ENCODE measurements around the gene SLC25A34. TPM values are rescaled to one million over a fixed set of nuclear protein-coding genes. Genes with fewer than 3 reads are reported as not detected.

Gene SLC25A34
- total and polyA plus RNA-seq, 9 donors: 3.6 to 7.4 (median 5.8) TPM

- Histone ChIP-seq H3K4me1 (ENCODE audit: control insufficient read depth, insufficient read depth, low read length) (peaks cover 47% of the 10 kb centered on the region), H3K4me3 (ENCODE audit: low read length) (peak overlapping the region; percentile 64), H3K27ac (ENCODE audit: low read length) (peak overlapping the region; percentile 78), H3K36me3 (ENCODE audit: control insufficient read depth, insufficient read depth, low read length) (no peaks in the 10 kb centered on the region), H3K9me3 (replicated peaks; ENCODE audit: control insufficient read depth, low read depth, low read length) (no peaks in the 10 kb centered on the region), H3K27me3 (ENCODE audit: control insufficient read depth, insufficient read depth, low read length) (peaks cover 32% of the 10 kb centered on the region)
- peak; percentile 60 for DNase-seq
- under 1% methylated on average over 51 of the region's 58 CpGs for WGBS (ENCODE audit: insufficient coverage)
Measured at GRCh38 chr1:15758953-15759661, 23.0 kb downstream of the SLC25A34 start.

GRCh38 chr1:15760520-15761211 lies 24.6 kb downstream of the SLC25A34 start:
- WGBS (ENCODE audit: insufficient coverage): 12% methylated on average over 8 of the region's 12 CpGs
- Histone ChIP-seq H3K9me3 (replicated peaks; ENCODE audit: control insufficient read depth, low read depth, low read length) (no peaks in the 10 kb centered on the region), H3K27me3 (ENCODE audit: control insufficient read depth, insufficient read depth, low read length) (peaks cover 32% of the 10 kb centered on the region), H3K4me1 (ENCODE audit: control insufficient read depth, insufficient read depth, low read length) (peaks cover 49% of the 10 kb centered on the region), H3K36me3 (ENCODE audit: control insufficient read depth, insufficient read depth, low read length) (peaks cover 7% of the 10 kb centered on the region), H3K4me3 (ENCODE audit: low read length) (no peak overlapping the region), H3K27ac (ENCODE audit: low read length) (peak overlapping the region; percentile 75)
- peak; percentile 55 for DNase-seq

- Histone ChIP-seq H3K27ac (ENCODE audit: low read length) (peak overlapping the region; percentile 75), H3K4me1 (ENCODE audit: control insufficient read depth, insufficient read depth, low read length) (peaks cover 41% of the 10 kb centered on the region), H3K36me3 (ENCODE audit: control insufficient read depth, insufficient read depth, low read length) (peaks cover 13% of the 10 kb centered on the region), H3K9me3 (replicated peaks; ENCODE audit: control insufficient read depth, low read depth, low read length) (no peaks in the 10 kb centered on the region), H3K4me3 (ENCODE audit: low read length) (no peak overlapping the region), H3K27me3 (ENCODE audit: control insufficient read depth, insufficient read depth, low read length) (peaks cover 32% of the 10 kb centered on the region)
- DNase-seq: no peak
- WGBS (ENCODE audit: insufficient coverage): no CpG with 5 or more reads among the region's 8 CpGs
Measured at GRCh38 chr1:15761366-15762128, 25.5 kb downstream of the SLC25A34 start.

GRCh38 chr1:15762546-15762945 lies 26.5 kb downstream of the SLC25A34 start:
- Histone ChIP-seq H3K36me3 (ENCODE audit: control insufficient read depth, insufficient read depth, low read length) (peaks cover 14% of the 10 kb centered on the region), H3K4me1 (ENCODE audit: control insufficient read depth, insufficient read depth, low read length) (peaks cover 32% of the 10 kb centered on the region), H3K27me3 (ENCODE audit: control insufficient read depth, insufficient read depth, low read length) (peaks cover 23% of the 10 kb centered on the region), H3K4me3 (ENCODE audit: low read length) (no peak overlapping the region), H3K27ac (ENCODE audit: low read length) (no peak overlapping the region), H3K9me3 (replicated peaks; ENCODE audit: control insufficient read depth, low read depth, low read length) (no peaks in the 10 kb centered on the region)
- WGBS (ENCODE audit: insufficient coverage): 65% methylated on average over 7 of the region's 10 CpGs
- DNase-seq: no peak

GRCh38 chr1:15764269-15764764 lies 28.3 kb downstream of the SLC25A34 start:
- no peak for DNase-seq
- Histone ChIP-seq H3K36me3 (ENCODE audit: control insufficient read depth, insufficient read depth, low read length) (peaks cover 29% of the 10 kb centered on the region), H3K4me1 (ENCODE audit: control insufficient read depth, insufficient read depth, low read length) (peaks cover 21% of the 10 kb centered on the region), H3K4me3 (ENCODE audit: low read length) (no peak overlapping the region), H3K27me3 (ENCODE audit: control insufficient read depth, insufficient read depth, low read length) (peaks cover 12% of the 10 kb centered on the region), H3K27ac (ENCODE audit: low read length) (no peak overlapping the region), H3K9me3 (replicated peaks; ENCODE audit: control insufficient read depth, low read depth, low read length) (no peaks in the 10 kb centered on the region)
- WGBS (ENCODE audit: insufficient coverage): 49% methylated on average over 6 of the region's 10 CpGs

- peaks cover 6% of the 10 kb centered on the region for H3K27me3 ChIP-seq (ENCODE audit: control insufficient read depth, insufficient read depth, low read length)
- H3K27ac ChIP-seq (ENCODE audit: low read length): no peak overlapping the region
- no peak for DNase-seq
- no peaks in the 10 kb centered on the region for H3K9me3 ChIP-seq (replicated peaks; ENCODE audit: control insufficient read depth, low read depth, low read length)
- H3K36me3 ChIP-seq (ENCODE audit: control insufficient read depth, insufficient read depth, low read length): peaks cover 29% of the 10 kb centered on the region
- no peak overlapping the region for H3K4me3 ChIP-seq (ENCODE audit: low read length)
- H3K4me1 ChIP-seq (ENCODE audit: control insufficient read depth, insufficient read depth, low read length): peaks cover 16% of the 10 kb centered on the region
- 90% methylated on average over 12 of the region's 15 CpGs for WGBS (ENCODE audit: insufficient coverage)
Measured at GRCh38 chr1:15764890-15765289, 28.8 kb downstream of the SLC25A34 start.

- no peak for DNase-seq
- Histone ChIP-seq H3K27ac (ENCODE audit: low read length) (no peak overlapping the region), H3K36me3 (ENCODE audit: control insufficient read depth, insufficient read depth, low read length) (peaks cover 36% of the 10 kb centered on the region), H3K9me3 (replicated peaks; ENCODE audit: control insufficient read depth, low read depth, low read length) (no peaks in the 10 kb centered on the region), H3K27me3 (ENCODE audit: control insufficient read depth, insufficient read depth, low read length) (peaks cover 2% of the 10 kb centered on the region), H3K4me3 (ENCODE audit: low read length) (no peak overlapping the region), H3K4me1 (ENCODE audit: control insufficient read depth, insufficient read depth, low read length) (peaks cover 11% of the 10 kb centered on the region)
- WGBS (ENCODE audit: insufficient coverage): 79% methylated on average over 19 of the region's 20 CpGs
Measured at GRCh38 chr1:15765495-15766194, 29.6 kb downstream of the SLC25A34 start.

GRCh38 chr1:15767941-15768340 lies 31.9 kb downstream of the SLC25A34 start:
- Histone ChIP-seq H3K4me3 (ENCODE audit: low read length) (no peak overlapping the region), H3K36me3 (ENCODE audit: control insufficient read depth, insufficient read depth, low read length) (peaks cover 56% of the 10 kb centered on the region), H3K27ac (ENCODE audit: low read length) (no peak overlapping the region), H3K4me1 (ENCODE audit: control insufficient read depth, insufficient read depth, low read length) (peaks cover 4% of the 10 kb centered on the region), H3K27me3 (ENCODE audit: control insufficient read depth, insufficient read depth, low read length) (no peaks in the 10 kb centered on the region), H3K9me3 (replicated peaks; ENCODE audit: control insufficient read depth, low read depth, low read length) (no peaks in the 10 kb centered on the region)
- 100% methylated on average over 5 of the region's 5 CpGs for WGBS (ENCODE audit: insufficient coverage)
- DNase-seq: no peak

GRCh38 chr1:15768388-15768787 lies 32.3 kb downstream of the SLC25A34 start:
- 98% methylated on average over 5 of the region's 7 CpGs for WGBS (ENCODE audit: insufficient coverage)
- Histone ChIP-seq H3K4me1 (ENCODE audit: control insufficient read depth, insufficient read depth, low read length) (peaks cover 4% of the 10 kb centered on the region), H3K27me3 (ENCODE audit: control insufficient read depth, insufficient read depth, low read length) (no peaks in the 10 kb centered on the region), H3K36me3 (ENCODE audit: control insufficient read depth, insufficient read depth, low read length) (peaks cover 56% of the 10 kb centered on the region), H3K9me3 (replicated peaks; ENCODE audit: control insufficient read depth, low read depth, low read length) (no peaks in the 10 kb centered on the region), H3K27ac (ENCODE audit: low read length) (no peak overlapping the region), H3K4me3 (ENCODE audit: low read length) (no peak overlapping the region)
- DNase-seq: no peak

Data from muscle of leg (tissue), 11 donors.